IPS-NIHi11 (cell line): ENCODE data around the gene CREBRF.
A peak's percentile ranks its signal among the peaks of the same experiment; 100 is the strongest.
"Not testable (repeated sequence)": the region's sequence is repeated elsewhere in the genome, so short reads cannot be mapped to it uniquely, and the experiment has no call there.

ENCODE experiments used
- DNase-seq: peaks from one replicate; pipeline ENCODE4 v3.0.0; 2012; ENCODE audit warnings: mixed read lengths, low spot score

The CREBRF gene

GRCh38 chr5:173078878-173079277 is 22.7 kb downstream of the CREBRF start:
- DNase-seq: no peak

GRCh38 chr5:173089581-173089980 is 33.4 kb downstream of the CREBRF start:
- DNase-seq: no peak

- no peak for DNase-seq
These were observed 34.5 kb downstream of the CREBRF start for GRCh38 chr5:173090639-173091038.

GRCh38 chr5:173091981-173092380 is 35.8 kb downstream of the CREBRF start:
- no peak for DNase-seq

GRCh38 chr5:173093606-173094005 is 37.5 kb downstream of the CREBRF start:
- DNase-seq: no peak

GRCh38 chr5:173094012-173094661 is 38.0 kb downstream of the CREBRF start:
- no peak for DNase-seq

GRCh38 chr5:173098787-173099186 is 42.6 kb downstream of the CREBRF start:
- no peak for DNase-seq

GRCh38 chr5:173099461-173099860 is 43.3 kb downstream of the CREBRF start:
- DNase-seq: no peak

GRCh38 chr5:173101245-173101644 is 45.1 kb downstream of the CREBRF start:
- no peak for DNase-seq

GRCh38 chr5:173103411-173103810 is 47.3 kb downstream of the CREBRF start:
- DNase-seq: no peak

GRCh38 chr5:173108914-173109313 is 52.8 kb downstream of the CREBRF start:
- no peak for DNase-seq

- DNase-seq: no peak
These were observed 58.4 kb downstream of the CREBRF start for GRCh38 chr5:173114536-173114935.

GRCh38 chr5:173119719-173120118 is 63.6 kb downstream of the CREBRF start:
- DNase-seq: no peak

- no peak for DNase-seq
These were observed 67.3 kb downstream of the CREBRF start for GRCh38 chr5:173123416-173123815.

- not testable (repeated sequence) for DNase-seq
These were observed 76.0 kb downstream of the CREBRF start for GRCh38 chr5:173132166-173132565.

- no peak for DNase-seq
These were observed 82.6 kb downstream of the CREBRF start for GRCh38 chr5:173138707-173139106.

GRCh38 chr5:173139631-173140030 is 83.5 kb downstream of the CREBRF start:
- no peak for DNase-seq

- no peak for DNase-seq
These were observed 84.6 kb downstream of the CREBRF start for GRCh38 chr5:173140769-173141168.

- DNase-seq: no peak
These were observed 87.4 kb downstream of the CREBRF start for GRCh38 chr5:173143567-173143966.

- peak; percentile 99 for DNase-seq
These were observed 88.3 kb downstream of the CREBRF start, which contains the start of gene BNIP1 for GRCh38 chr5:173144200-173145176. Gene BNIP1, plus strand, starts transcription at chr5:173144531. Its CDS starts 15 bp downstream, at chr5:173144546.

- no peak for DNase-seq
These were observed 92.2 kb downstream of the CREBRF start for GRCh38 chr5:173148354-173148753.

GRCh38 chr5:173152547-173152946 is 96.4 kb downstream of the CREBRF start:
- no peak for DNase-seq

GRCh38 chr5:173153842-173154241 is 97.7 kb downstream of the CREBRF start:
- DNase-seq: no peak
